GM12892 (cell line): ENCODE data around the gene UIMC1.
A peak's percentile ranks its signal among the peaks of the same experiment; 100 is the strongest.

Experiments used
- POLR2A ChIP-seq: IDR thresholded peaks from 2 replicates; pipeline ENCODE4 v1.6.1; 2011; ENCODE audit warnings: low read depth, low read length, control low read depth
- POLR2AphosphoS5 ChIP-seq: IDR thresholded peaks from 2 replicates; pipeline ENCODE4 v1.6.1; 2011; ENCODE audit warnings: low read depth, low read length, control low read depth

DNA sequence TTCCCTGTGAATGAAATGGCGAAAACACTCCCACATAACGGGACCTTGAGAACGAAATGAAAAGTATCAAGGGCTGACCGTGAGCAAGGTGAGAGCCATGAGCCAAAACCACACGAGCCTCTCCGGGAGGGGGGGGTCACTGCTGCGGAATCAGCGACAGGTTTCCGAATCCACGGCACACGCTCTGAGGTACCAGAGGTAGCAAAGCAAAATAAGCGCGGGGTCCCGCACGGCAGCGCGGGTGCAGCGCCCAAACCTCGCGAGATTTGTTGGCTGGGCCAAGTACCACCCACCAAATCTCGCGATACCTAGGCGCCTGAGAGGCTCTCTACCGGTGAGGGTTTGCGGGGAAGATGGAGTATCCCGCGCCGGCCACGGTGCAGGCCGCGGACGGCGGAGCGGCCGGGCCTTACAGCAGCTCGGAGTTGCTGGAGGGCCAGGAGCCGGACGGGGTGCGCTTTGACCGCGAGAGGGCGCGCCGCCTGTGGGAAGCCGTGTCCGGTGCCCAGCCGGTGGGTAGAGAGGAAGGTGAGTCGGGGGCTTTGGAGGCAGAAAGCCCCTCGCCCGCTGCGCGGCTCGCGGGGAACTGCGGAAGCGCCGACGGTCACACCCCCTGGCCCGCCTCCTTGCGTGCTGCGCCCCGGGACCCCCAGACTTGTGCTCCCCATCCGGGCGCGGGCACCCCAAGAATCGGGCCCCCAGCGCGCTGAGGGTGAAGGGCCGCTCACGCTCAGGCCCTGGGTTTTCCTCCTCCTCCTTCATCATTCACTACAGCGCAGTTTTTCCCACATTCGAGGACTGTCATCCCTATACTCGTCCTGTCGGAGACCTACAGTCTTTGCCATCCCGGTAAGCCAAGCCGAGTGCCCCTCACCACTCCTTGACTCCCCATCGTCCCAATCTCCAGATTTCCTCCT is 16.1 kb upstream of the UIMC1 start, which contains the start of gene ZNF346:
- TF ChIP-seq POLR2AphosphoS5 (peak; percentile 88), POLR2A (peak; percentile 89)
